HepG2 (cell line): ENCODE data around the gene GPR55. TPM values are rescaled to one million over a fixed set of nuclear protein-coding genes. Genes with fewer than 3 reads are reported as not detected.

Experiments
- ATAC-seq: fragments of 200-7000 bp; cut with Tn5 transposase; 3 replicates; pipeline ENCODE4 v1.9.1; 2020; ENCODE audit warnings: mild to moderate bottlenecking, moderate library complexity
- BruUV-seq: library from RNA; stranded (reverse); fragments of 400-500 nt; replicated peaks from 2 replicates; lab custom pipeline; 2021; lab: Mats Ljungman, UMichigan
- CTCF ChIA-PET: fragments of 300-600 bp; formaldehyde crosslinking; extraction: SDS; loops from one replicate; lab custom pipeline; 2021; ENCODE audit warnings: low total read pairs, inconsistent platforms, low intra/inter-chr PET ratio; lab: Yijun Ruan, JAX
- POLR2A ChIA-PET: fragments of 350-600 bp; sonication (Branson Sonifier 250); formaldehyde crosslinking; loops from one replicate; lab custom pipeline; 2020; ENCODE audit warnings: antibody characterized with exemption, inconsistent platforms; lab: Yijun Ruan, JAX
- DNase-seq: peaks from one replicate; pipeline ENCODE4 v3.0.0-alpha.2; 2015; ENCODE audit warnings: low spot score
- FAIRE-seq: peaks from 3 replicates; lab custom pipeline; 2011; peaks lifted over from hg19 to GRCh38; lab: Jason Lieb, UNC
- H2AFZ ChIP-seq: one replicate; pipeline ENCODE4 v1.6.1; 2011; ENCODE audit warnings: low read length, inconsistent platforms
- H3K27ac ChIP-seq: fragments of 300-600 bp; 3 replicates; pipeline ENCODE4 v1.8.0; 2011; ENCODE audit warnings: mixed run types, mild to moderate bottlenecking, mixed read lengths, low read length, inconsistent platforms; ENCODE audit not compliant: insufficient read depth; ENCODE audit errors: extremely low read length
- H3K27me3 ChIP-seq, 2 experiments: fragments of 200-600 bp in 1 of 2; 2 replicates in 1 of 2; 3 replicates in 1 of 2; pipeline versions ENCODE4 v1.6.0 to v1.8.0; 2011; ENCODE audit warnings: low read length in 2 of 2, mild to moderate bottlenecking in 2 of 2, moderate library complexity in 2 of 2, inconsistent platforms in 1 of 2; ENCODE audit not compliant: insufficient read depth in 2 of 2, control insufficient read depth in 1 of 2
- H3K36me3 ChIP-seq, 2 experiments: fragments of 200-600 bp in 1 of 2; replicated peaks in 1 of 2; 2 replicates in 1 of 2; 3 replicates in 1 of 2; pipeline versions ENCODE4 v1.5.1 to v1.8.0; 2011; ENCODE audit warnings: low read length in 2 of 2, inconsistent platforms in 1 of 2; ENCODE audit not compliant: insufficient read depth in 2 of 2, control insufficient read depth in 1 of 2
- H3K4me1 ChIP-seq: 2 replicates; pipeline ENCODE4 v1.5.1; 2012; ENCODE audit warnings: low read length, inconsistent platforms; ENCODE audit not compliant: insufficient read depth
- H3K4me2 ChIP-seq: 2 replicates; pipeline ENCODE4 v1.6.0; 2011; ENCODE audit warnings: low read depth, low read length, inconsistent platforms
- H3K4me3 ChIP-seq, 3 experiments: fragments of 200-600 bp in 1 of 3; sonication (generic), shearing (Covaris generic) in 1 of 3; replicated peaks in 1 of 3; 2 replicates each; pipeline ENCODE4 v1.5.1; 2011 to 2016; ENCODE audit warnings: low read length in 3 of 3, inconsistent platforms in 2 of 3, low read depth in 2 of 3, mild to moderate bottlenecking in 2 of 3, control low read depth in 1 of 3, mixed read lengths in 1 of 3; ENCODE audit not compliant: insufficient read depth in 1 of 3
- H3K79me2 ChIP-seq: one replicate; pipeline ENCODE4 v1.6.1; 2011; ENCODE audit warnings: low read length, inconsistent platforms; ENCODE audit not compliant: insufficient read depth
- H3K9ac ChIP-seq: 2 replicates; pipeline ENCODE4 v1.6.0; 2011; ENCODE audit warnings: mild to moderate bottlenecking, low read depth, low read length, inconsistent platforms; ENCODE audit not compliant: insufficient read depth
- H3K9me3 ChIP-seq: 2 replicates; pipeline ENCODE4 v1.5.1; 2012; ENCODE audit warnings: mild to moderate bottlenecking, low read length
- H4K20me1 ChIP-seq: 2 replicates; pipeline ENCODE4 v1.6.0; 2011; ENCODE audit warnings: inconsistent platforms, mild to moderate bottlenecking, low read length, moderate library complexity; ENCODE audit not compliant: insufficient read depth
- ADNP ChIP-seq: sonication (generic); formaldehyde crosslinking; IDR thresholded peaks from 2 replicates; pipeline ENCODE4 v1.4.0; 2020; ENCODE audit warnings: missing genetic modification reagents
- ARHGAP35 ChIP-seq: sonication (generic); formaldehyde crosslinking; IDR thresholded peaks from 2 replicates; pipeline ENCODE4 v1.9.0; 2022; ENCODE audit warnings: mild to moderate bottlenecking, inconsistent platforms, moderate library complexity, missing genetic modification reagents, borderline replicate concordance
- BRCA1 ChIP-seq: sonication (generic); formaldehyde crosslinking; IDR thresholded peaks from 2 replicates; pipeline ENCODE4 v1.4.0; 2020; ENCODE audit warnings: missing genetic modification reagents
- CCDC6 ChIP-seq: sonication (generic); formaldehyde crosslinking; IDR thresholded peaks from 2 replicates; pipeline ENCODE4 v1.8.1; 2022; ENCODE audit warnings: mild to moderate bottlenecking, missing genetic modification reagents, moderate library complexity
- DNMT1 ChIP-seq: sonication (generic); formaldehyde crosslinking; IDR thresholded peaks from 2 replicates; pipeline ENCODE4 v1.5.1; 2020; ENCODE audit warnings: mild to moderate bottlenecking, missing genetic modification reagents
- ESRRA ChIP-seq: sonication (generic); formaldehyde crosslinking; IDR thresholded peaks from 2 replicates; pipeline ENCODE4 v1.5.1; 2020; ENCODE audit warnings: mild to moderate bottlenecking, low read depth, missing genetic modification reagents
- HOXA9 ChIP-seq: sonication (generic); formaldehyde crosslinking; IDR thresholded peaks from 2 replicates; pipeline ENCODE4 v1.8.1; 2022; ENCODE audit warnings: missing genetic modification reagents, mild to moderate bottlenecking, moderate library complexity, borderline replicate concordance
- NR1H2 ChIP-seq: sonication (generic); formaldehyde crosslinking; IDR thresholded peaks from 2 replicates; pipeline ENCODE4 v1.8.1; 2022; ENCODE audit warnings: low read depth, missing genetic modification reagents, borderline replicate concordance
- PAF1 ChIP-seq: IDR thresholded peaks from 2 replicates; pipeline ENCODE4 v1.6.1; 2016; ENCODE audit warnings: missing genetic modification reagents, missing compliant biosample characterization
- SP140L ChIP-seq: sonication (generic); formaldehyde crosslinking; IDR thresholded peaks from 2 replicates; pipeline ENCODE4 v1.4.0; 2020; ENCODE audit warnings: missing genetic modification reagents, borderline replicate concordance
- SP4 ChIP-seq: sonication (generic); formaldehyde crosslinking; IDR thresholded peaks from 2 replicates; pipeline ENCODE4 v1.8.1; 2023; ENCODE audit warnings: mild to moderate bottlenecking, missing genetic modification reagents
- SUZ12 ChIP-seq: fragments of 150-350 bp; IDR thresholded peaks from 2 replicates; pipeline ENCODE4 v1.6.1; 2014; ENCODE audit warnings: low read depth, low read length
- ZNF557 ChIP-seq: sonication (generic); formaldehyde crosslinking; IDR thresholded peaks from 2 replicates; pipeline ENCODE4 v1.4.0; 2020; ENCODE audit warnings: missing genetic modification reagents
- ZNF678 ChIP-seq: sonication (generic); formaldehyde crosslinking; IDR thresholded peaks from 2 replicates; pipeline ENCODE4 v1.4.0; 2020; ENCODE audit warnings: mild to moderate bottlenecking, missing genetic modification reagents
- WGBS: methylation state at CpG from one replicate; pipeline ENCODE4 v1.1.6; 2017; ENCODE audit warnings: low lambda C conversion rate; 5-methylcytosine and 5-hydroxymethylcytosine counted together
- in situ Hi-C: cut with HindIII; loops from 2 replicates; pipeline ENCODE4 v1.10.0; 2017; ENCODE audit warnings: low pct_unique_long_range_greater_than_20kb; ENCODE audit not compliant: extremely low pct_ligation_motif_present
- intact Hi-C: fragments of 100-400 bp; cut with micrococcal nuclease; formaldehyde crosslinking; loops from one replicate; pipeline ENCODE4 v1.10.0; 2022; ENCODE audit not compliant: unreplicated experiment
- polyA plus RNA-seq, 8 experiments: library from polyadenylated mRNA; depleted of rRNA in 3 of 8; stranded (reverse) in 7 of 8; unstranded in 1 of 8; fragments of >200 nt; fragmentation: Illumina TruSeq in 4 of 8; extraction: Trizol in 4 of 8; gene quantifications; 2 replicates each; pipeline versions ENCODE4 v1.2.1 to v1.2.3, GENCODE V29; 2011 to 2016; ENCODE audit warnings: low read depth in 4 of 8, missing spikeins in 1 of 8, mixed read lengths in 1 of 8; ENCODE audit not compliant: insufficient read depth in 1 of 8
- total RNA-seq, 5 experiments: library from RNA; depleted of rRNA; stranded (reverse); fragments of >200 nt; fragmentation: Illumina TruSeq; extraction: Trizol; gene quantifications; 2 replicates each; pipeline ENCODE4 v1.2.3, GENCODE V29; 2016; ENCODE audit warnings: low read depth in 1 of 5
- TF ChIP-seq, protein P1 (sequence below): sonication (generic); formaldehyde crosslinking; IDR thresholded peaks from 2 replicates; pipeline ENCODE4 v1.8.1; 2022; ENCODE audit warnings: mild to moderate bottlenecking, missing genetic modification reagents
- TF ChIP-seq, protein P2 (sequence below): IDR thresholded peaks from 2 replicates; pipeline ENCODE4 v1.6.1; 2012; ENCODE audit warnings: inconsistent platforms
- TF ChIP-seq, protein P3 (sequence below): sonication (generic); formaldehyde crosslinking; IDR thresholded peaks from 2 replicates; pipeline ENCODE4 v1.5.0; 2020; ENCODE audit warnings: mild to moderate bottlenecking, missing genetic modification reagents
- TF ChIP-seq, protein P4 (sequence below): sonication (generic); formaldehyde crosslinking; IDR thresholded peaks from 2 replicates; pipeline ENCODE4 v1.4.0; 2020; ENCODE audit warnings: missing genetic modification reagents

The GPR55 gene
- total and polyA plus RNA-seq, 2 of the 13 experiments (the other 11 are each of a cell fraction or from before 2014, with no cell fraction given) = not detected

DNA sequence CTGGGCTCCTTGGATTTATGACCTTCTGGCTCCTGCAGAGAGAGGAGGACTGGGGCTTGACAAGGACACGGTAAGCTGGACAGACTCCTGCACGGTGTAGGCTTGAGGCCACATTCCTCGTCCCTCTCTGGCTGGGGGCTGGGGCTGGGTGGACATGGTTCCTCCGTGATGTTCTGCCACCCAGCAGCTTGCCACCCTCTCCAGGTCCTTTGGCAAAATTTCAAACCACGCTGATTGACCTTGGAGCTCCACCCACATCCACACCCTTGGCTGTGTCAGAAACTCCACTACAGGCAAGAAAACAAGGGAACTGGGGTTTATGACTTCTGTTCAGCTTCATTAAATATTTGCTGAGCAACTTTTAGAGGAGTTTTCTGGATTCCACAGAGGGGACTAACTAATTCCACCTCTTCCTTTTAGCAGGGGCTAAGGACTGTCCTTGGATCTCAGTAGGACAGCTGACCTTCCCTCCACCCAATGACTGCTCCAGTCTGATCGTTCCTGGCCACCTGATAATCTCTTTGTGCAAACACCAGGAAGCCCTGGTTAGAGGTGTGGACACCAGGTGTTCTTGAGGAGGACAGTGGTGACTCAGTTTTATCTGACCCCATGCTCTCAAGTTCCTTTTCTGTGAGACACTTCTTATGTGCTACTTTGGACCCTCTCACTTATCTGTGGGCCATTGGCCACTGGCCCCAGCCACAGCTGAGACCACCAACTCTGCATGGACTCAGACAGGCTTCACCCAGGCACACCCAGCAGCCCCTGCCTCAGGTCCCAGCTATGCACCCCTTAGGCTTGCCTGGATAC, 29.3 kb downstream of the GPR55 start:
- no peak for FAIRE-seq
- no peak overlapping the region for H2AFZ ChIP-seq
- no peaks in the 10 kb centered on the region for H3K9me3 ChIP-seq
- no peaks in the 10 kb centered on the region for H3K4me1 ChIP-seq
- intact Hi-C loops = no loop called here
- POLR2A ChIA-PET = no interaction called here
- H3K9ac ChIP-seq = no peak overlapping the region
- WGBS = 7% methylated on average over 6 of the region's 6 CpGs
- H3K4me3 ChIP-seq = no peak overlapping the region
- BruUV-seq = no TSS peak
- DNase-seq = no peak
- H3K36me3 ChIP-seq = no peaks in the 10 kb centered on the region
- H3K27me3 ChIP-seq = peaks cover 4 to 78% of the 10 kb centered on the region in 2 experiments
- no peak overlapping the region for H3K27ac ChIP-seq
- in situ Hi-C loops = no loop called here
- peak; percentile 11; the same call in 1 of the 3 replicates for ATAC-seq
- TF ChIP-seq NR1H2 (CRISPR knock-in tag) (no peak), ADNP (no peak), ARHGAP35 (CRISPR knock-in tag) (no peak), SP140L (CRISPR knock-in tag) (no peak), SUZ12 (no peak), HOXA9 (CRISPR knock-in tag) (no peak), ESRRA (CRISPR knock-in tag) (no peak), DNMT1 (CRISPR knock-in tag) (no peak), ZNF557 (CRISPR knock-in tag) (no peak), SP4 (CRISPR knock-in tag) (no peak), BRCA1 (CRISPR knock-in tag) (no peak), CCDC6 (CRISPR knock-in tag) (no peak), PAF1 (CRISPR knock-in tag) (no peak), ZNF678 (CRISPR knock-in tag) (no peak)
- TF ChIP-seq, protein P1, sequence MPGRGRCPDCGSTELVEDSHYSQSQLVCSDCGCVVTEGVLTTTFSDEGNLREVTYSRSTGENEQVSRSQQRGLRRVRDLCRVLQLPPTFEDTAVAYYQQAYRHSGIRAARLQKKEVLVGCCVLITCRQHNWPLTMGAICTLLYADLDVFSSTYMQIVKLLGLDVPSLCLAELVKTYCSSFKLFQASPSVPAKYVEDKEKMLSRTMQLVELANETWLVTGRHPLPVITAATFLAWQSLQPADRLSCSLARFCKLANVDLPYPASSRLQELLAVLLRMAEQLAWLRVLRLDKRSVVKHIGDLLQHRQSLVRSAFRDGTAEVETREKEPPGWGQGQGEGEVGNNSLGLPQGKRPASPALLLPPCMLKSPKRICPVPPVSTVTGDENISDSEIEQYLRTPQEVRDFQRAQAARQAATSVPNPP (CRISPR knock-in tag) = no peak
- TF ChIP-seq, protein P2, sequence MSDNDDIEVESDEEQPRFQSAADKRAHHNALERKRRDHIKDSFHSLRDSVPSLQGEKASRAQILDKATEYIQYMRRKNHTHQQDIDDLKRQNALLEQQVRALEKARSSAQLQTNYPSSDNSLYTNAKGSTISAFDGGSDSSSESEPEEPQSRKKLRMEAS = no peak
- TF ChIP-seq, protein P3, sequence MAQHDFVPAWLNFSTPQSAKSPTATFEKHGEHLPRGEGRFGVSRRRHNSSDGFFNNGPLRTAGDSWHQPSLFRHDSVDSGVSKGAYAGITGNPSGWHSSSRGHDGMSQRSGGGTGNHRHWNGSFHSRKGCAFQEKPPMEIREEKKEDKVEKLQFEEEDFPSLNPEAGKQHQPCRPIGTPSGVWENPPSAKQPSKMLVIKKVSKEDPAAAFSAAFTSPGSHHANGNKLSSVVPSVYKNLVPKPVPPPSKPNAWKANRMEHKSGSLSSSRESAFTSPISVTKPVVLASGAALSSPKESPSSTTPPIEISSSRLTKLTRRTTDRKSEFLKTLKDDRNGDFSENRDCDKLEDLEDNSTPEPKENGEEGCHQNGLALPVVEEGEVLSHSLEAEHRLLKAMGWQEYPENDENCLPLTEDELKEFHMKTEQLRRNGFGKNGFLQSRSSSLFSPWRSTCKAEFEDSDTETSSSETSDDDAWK = no peak
- TF ChIP-seq, protein P4, sequence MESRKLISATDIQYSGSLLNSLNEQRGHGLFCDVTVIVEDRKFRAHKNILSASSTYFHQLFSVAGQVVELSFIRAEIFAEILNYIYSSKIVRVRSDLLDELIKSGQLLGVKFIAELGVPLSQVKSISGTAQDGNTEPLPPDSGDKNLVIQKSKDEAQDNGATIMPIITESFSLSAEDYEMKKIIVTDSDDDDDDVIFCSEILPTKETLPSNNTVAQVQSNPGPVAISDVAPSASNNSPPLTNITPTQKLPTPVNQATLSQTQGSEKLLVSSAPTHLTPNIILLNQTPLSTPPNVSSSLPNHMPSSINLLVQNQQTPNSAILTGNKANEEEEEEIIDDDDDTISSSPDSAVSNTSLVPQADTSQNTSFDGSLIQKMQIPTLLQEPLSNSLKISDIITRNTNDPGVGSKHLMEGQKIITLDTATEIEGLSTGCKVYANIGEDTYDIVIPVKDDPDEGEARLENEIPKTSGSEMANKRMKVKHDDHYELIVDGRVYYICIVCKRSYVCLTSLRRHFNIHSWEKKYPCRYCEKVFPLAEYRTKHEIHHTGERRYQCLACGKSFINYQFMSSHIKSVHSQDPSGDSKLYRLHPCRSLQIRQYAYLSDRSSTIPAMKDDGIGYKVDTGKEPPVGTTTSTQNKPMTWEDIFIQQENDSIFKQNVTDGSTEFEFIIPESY (CRISPR knock-in tag) = no peak
- TF ChIP-seq, all 625 proteins: peak for 0
- H3K4me2 ChIP-seq = no peak overlapping the region
- CTCF ChIA-PET = no interaction called here
- no peaks in the 10 kb centered on the region for H4K20me1 ChIP-seq
- H3K79me2 ChIP-seq = no peaks in the 10 kb centered on the region
